IgD-negative memory B cell (primary cell): Measurements from ENCODE around the gene YDJC. TPM values are rescaled to one million over a fixed set of nuclear protein-coding genes. Genes with fewer than 3 reads are reported as not detected.

Source experiments
- polyA plus RNA-seq: library from polyadenylated mRNA; unstranded; fragments of 300-500 nt; fragmentation: Illumina TruSeq; gene quantifications from one replicate; pipeline ENCODE4 v1.2.3, GENCODE V29; 2021

Gene YDJC
- polyA plus RNA-seq, 1 donor from 2014 or later: 94.2 TPM

Other genes starting within 250 kb of the YDJC start
- gene RIMBP3B, start 246.3 kb downstream of the YDJC start, polyA plus RNA-seq: 0.16 TPM
- gene HIC2, start 212.7 kb downstream of the YDJC start, polyA plus RNA-seq: 0.34 TPM
- 1.3 TPM for gene TMEM191C, start 162.6 kb downstream of the YDJC start, polyA plus RNA-seq
- 0.29 TPM for gene RIMBP3C, start 78.6 kb downstream of the YDJC start, polyA plus RNA-seq
- gene UBE2L3, start 62.3 kb downstream of the YDJC start, polyA plus RNA-seq: 106 TPM
- 0.11 TPM for gene CCDC116, start 2.7 kb upstream of the YDJC start, polyA plus RNA-seq
- gene SDF2L1, start 12.3 kb upstream of the YDJC start, polyA plus RNA-seq: 61.5 TPM
- 30.4 TPM for gene PPIL2, start 36.0 kb upstream of the YDJC start, polyA plus RNA-seq
- 16.8 TPM for gene YPEL1, start 105.8 kb upstream of the YDJC start, polyA plus RNA-seq
- 41.2 TPM for gene MAPK1, start 237.6 kb upstream of the YDJC start, polyA plus RNA-seq